HG03354 (cell line): ENCODE measurements around the gene PSD4.

Source experiments
- ATAC-seq: cut with Tn5 transposase; IDR thresholded peaks from one replicate; pipeline ENCODE4 v1.9.1; 2021; ENCODE audit warnings: mild to moderate bottlenecking; ENCODE audit not compliant: unreplicated experiment, poor library complexity, severe bottlenecking

PSD4 gene

GRCh38 chr2:113141451-113141850, 32.3 kb upstream of the PSD4 start:
- no peak for ATAC-seq

DNA sequence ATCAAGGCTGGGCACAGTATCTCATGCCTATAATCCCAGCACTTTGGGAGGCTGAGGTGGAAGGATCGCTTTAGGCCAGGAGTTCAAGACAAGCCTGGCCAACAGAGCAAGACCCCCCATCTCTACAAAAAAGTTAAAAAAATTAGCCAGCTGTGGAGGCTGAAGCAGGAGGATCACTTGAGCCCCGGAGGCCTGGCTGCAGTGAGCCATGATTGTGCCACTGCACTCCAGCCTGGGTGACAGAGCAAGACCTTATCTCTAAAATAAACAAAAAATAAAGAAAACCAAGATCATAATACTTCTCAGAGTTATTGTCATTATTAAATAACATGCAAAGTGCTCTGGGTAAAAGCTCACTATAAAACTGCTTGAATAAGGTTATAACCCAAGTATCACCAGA, 31.5 kb upstream of the PSD4 start:
- no peak for ATAC-seq

DNA sequence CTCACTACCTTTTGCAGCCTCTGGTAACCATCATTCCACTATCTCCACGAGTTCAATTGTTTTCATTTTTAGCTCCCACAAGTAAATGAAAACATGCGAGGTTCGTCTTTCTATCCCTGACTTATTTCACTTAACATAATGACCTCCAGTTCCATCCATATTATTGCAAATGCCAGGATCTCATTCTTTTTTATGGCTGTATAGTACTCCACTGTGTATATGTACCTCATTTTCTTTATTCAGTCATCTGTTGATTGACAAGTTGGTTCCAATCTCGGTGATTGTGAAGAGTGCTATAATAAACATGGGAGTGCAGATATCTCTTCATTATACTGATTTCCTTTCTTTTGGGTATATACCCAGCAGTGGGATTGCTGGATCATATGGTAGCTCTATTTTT, 29.5 kb upstream of the PSD4 start:
- ATAC-seq: no peak

DNA sequence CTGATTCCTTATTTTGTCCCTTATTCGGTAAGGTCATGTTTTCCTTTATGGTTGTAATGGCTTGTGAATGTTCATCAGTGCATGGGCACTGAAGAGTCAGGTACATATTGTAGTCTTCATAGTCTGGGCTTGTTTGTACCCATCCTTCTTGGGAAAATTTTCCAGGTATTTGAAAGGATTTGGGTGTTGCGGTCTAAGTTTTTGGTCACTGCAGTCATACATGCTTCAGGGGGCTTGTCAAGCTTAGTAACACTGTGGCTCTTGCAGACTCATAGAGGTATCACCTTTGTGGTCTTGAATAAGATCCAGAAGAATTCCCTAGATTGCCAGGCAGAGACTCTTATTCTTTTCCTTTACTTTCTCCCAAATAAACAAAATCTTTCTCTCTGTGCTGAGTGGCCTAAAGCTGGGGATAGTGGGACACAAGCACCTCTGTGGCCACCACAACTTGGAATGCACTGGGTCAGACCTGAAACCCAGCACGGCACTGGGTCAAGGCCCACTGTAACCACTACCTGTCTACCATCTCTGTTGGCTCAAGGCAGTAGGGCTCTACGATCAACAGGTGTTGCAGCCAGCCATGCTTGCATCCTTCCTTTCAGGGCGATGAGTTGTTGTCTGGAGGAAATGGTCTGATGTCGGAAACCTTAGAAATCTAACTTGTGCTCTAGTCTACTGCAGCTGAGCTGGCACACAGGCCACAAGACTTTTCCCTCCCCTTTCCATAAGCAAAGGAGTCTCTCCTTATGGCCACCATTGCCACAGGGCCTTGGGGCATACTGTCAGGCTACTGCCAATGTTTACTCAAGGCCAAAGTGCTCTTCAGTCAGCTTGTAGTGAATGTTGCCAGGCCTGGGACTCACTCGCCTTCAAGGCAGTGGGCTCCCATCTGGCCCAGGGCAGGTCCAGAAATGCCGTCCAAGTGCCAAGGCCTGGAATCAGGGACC, 24.9 kb upstream of the PSD4 start:
- ATAC-seq: no peak

- ATAC-seq: no peak
Observed at GRCh38 chr2:113149553-113150257, 24.1 kb upstream of the PSD4 start.

DNA sequence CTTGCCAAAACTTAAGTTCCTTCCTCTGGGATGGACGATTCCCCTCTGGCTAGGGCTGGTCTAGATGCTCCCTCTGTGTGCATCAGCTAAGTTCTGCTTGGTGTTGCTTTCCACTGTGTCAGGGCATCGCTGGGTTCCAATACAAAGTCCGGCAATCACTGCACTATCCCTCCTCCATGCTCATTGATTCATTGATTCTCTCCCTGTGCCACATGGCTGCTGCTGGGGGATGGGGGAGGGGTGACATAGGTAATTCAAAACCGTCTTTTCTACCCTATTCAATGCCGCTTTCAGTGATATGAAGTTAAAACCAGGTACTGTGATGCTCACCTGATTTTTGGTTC, 23.5 kb upstream of the PSD4 start:
- ATAC-seq: no peak

DNA sequence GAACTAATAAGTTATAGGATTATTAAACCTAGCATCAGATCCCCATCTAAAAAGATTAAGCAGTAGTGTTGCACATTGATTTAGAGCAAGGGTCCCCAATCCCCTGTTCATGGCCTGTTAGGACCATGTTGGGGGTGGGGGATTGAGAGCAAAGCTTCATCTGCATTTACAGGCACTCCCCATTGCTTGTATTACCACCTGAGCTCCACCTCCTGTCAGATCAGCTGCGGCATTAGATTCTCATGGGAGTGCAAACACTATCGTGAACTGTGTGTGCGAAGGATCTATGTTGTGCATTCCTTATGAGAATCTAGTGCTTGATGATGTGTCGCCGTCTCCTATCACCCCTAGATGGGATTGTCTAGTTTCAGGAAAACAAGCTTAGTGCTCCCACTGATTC, 18.4 kb upstream of the PSD4 start:
- no peak for ATAC-seq

DNA sequence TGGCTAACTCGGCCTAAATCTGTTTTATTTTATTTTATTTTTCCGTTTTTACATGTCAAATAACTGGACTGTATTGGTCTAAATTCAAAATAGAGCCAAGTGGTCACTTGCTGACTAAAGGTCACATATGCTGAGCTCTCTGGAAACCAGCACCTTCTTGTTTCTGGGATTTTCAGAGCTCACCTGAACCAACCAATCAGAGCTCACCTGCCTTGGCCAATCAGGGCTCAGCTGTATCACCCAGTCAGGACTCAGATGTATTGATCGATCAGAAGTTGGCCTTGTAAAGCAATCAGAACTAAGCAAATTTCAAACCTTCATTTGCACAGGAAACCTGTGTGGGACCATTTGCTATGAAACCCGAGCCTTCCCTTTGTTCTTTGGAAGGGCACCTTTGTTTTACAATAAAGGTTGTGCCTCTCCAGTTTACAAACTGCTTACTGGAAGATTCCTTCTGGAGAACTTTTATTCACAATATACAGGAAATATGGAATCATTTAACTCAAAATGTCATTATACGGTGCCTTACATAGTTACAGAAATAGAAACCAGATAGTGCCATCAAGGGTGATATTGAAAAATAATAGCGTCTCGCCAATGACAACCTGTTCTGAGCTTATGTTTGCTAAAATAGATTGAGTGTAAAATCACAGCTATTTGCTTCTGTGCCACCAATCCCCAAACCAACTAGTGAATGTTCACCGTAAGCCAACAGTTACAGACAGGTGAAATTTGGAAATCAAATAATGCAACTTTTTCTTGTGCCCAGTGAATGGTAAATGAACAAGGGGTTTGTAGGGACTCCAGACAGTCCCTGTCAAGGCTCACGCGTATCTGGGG, 17.3 kb upstream of the PSD4 start:
- ATAC-seq: peak; percentile 4

GRCh38 chr2:113157118-113157896, 16.5 kb upstream of the PSD4 start:
- peak; percentile 56 for ATAC-seq

GRCh38 chr2:113157897-113158753, 15.6 kb upstream of the PSD4 start:
- no peak for ATAC-seq

GRCh38 chr2:113158884-113159553, 14.8 kb upstream of the PSD4 start:
- no peak for ATAC-seq

DNA sequence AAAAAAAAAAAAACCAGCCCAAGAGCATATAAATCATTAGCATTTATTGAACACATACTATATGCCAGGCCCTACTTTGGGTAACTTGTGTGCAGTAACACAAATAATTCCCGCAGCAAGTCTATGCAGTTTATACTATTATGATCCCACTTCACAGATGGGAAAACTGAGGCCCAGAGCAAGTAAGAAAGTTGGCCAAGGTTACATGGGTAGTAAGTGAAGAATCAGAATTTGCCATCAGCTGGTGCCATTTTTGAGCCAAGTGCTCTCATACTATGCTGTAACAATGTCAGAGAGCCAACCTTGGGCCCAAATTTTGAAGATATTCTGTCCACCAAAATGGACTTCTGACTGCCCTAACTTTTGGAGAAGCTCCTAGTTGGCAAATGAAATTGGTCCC, 13.5 kb upstream of the PSD4 start:
- ATAC-seq: no peak

GRCh38 chr2:113160962-113161361, 12.8 kb upstream of the PSD4 start:
- no peak for ATAC-seq

DNA sequence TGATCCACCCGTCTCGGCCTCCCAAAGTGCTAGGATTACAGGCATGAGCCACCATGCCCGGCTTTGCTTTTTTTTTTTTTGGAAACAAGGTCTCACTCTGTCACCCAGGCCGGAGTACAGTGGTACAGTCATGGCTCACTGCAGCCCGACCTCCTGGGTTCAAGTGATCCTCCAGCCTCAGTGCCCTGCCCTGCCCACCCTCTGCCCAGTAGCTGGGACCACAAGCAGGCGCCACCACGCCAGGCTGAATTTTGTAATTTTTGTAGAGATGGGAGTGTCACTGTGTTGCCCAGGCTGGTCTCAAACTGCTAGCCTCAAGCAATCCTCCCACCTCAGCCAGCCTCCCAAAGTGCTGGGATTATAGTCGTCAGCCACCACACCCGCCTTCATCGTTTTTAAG, 11.6 kb upstream of the PSD4 start:
- ATAC-seq: no peak

- ATAC-seq: no peak
Observed at GRCh38 chr2:113162869-113163268, 10.9 kb upstream of the PSD4 start.

DNA sequence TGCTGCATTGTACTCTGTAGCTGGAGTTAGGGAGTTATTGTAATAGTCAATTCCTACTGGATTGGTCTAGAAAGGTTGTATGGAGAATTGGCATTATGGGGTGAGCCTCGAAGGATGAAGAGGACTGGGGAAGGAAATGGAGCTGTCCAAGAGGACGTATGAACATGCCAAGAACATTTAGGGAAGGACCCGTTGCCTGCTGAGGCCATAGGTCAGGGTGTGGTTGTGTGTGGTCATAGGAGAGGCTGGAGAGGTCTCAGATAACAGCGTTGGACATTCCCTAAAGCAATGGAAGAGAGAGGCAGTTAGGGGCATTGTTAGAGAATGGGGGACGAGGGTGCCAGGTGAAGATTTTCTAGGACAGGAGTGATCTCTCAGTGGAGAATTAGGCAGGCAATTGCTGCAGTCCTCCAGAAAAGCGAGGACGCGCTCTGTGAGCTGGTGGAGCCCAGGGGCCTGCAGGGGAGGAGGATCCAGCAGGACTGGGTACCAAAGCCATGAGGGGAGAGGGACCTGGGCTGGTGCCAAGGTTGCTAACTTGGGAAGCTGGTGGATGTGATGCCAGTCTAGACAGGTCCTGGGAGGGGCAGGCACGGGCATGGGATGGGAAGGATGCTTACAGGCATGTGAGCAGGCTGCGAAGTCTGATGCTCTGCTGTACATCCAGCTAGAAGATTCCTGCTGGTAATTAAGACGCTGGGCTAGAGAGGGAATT, 9.4 kb upstream of the PSD4 start:
- no peak for ATAC-seq

GRCh38 chr2:113164930-113165585, 8.7 kb upstream of the PSD4 start:
- ATAC-seq: no peak
